NCI-H2107 (cell line): Measurements from ENCODE around the gene AICDA.
A peak's percentile ranks its signal among the peaks of the same experiment; 100 is the strongest.
"Not testable (repeated sequence)": the region's sequence is repeated elsewhere in the genome, so short reads cannot be mapped to it uniquely, and the experiment has no call there.

Experiments
- DNase-seq: peaks from one replicate; lab custom pipeline; 2025; lab: John Stamatoyannopoulos, UW

Gene AICDA

DNA sequence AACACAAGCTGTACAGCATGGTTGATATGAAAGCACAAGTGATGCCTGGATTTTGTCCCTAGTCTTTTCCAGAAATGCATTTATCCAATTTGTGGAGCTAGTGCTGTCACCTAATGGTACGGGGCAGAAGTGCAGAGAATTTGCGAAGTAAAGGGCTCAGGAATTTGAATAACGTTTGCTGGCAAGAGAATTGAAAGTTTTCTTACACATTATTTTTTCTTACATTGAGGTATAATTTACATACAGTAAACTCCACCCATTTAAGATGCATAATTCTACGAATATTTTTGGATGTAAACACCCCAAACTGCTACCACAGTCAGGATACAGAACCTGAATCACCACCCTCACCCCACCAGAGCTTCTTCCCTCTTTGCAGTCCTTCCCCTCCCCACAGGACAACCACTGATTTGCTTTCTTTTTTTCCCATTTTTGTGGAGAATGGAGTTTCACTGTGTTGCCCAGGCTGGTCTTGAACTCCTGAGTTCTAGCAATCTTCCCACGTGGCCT is 3.5 kb downstream of the AICDA start:
- peak; percentile 10 for DNase-seq

GRCh38 chr12:8606890-8607289 is 5.8 kb downstream of the AICDA start:
- no peak for DNase-seq

GRCh38 chr12:8605057-8605456 is 7.6 kb downstream of the AICDA start:
- no peak for DNase-seq

DNA sequence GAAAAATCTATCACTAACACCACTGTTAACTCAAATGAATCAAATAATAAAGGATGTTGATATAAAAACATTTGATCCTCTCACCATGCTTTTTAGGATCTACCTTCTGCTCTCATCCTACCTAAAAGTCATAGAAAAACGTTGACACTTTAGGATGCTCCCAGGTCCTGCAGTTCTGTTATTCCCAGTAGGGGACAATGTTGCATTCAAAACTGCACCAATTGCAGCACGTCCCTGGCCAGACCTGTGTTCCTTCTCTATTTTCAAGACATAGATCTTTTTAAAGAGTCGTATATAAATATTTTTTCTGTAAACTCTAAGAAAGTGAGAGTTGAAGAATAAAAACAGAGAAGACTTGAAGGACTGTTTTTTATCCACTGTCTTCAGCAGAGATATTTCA is 8.8 kb downstream of the AICDA start:
- DNase-seq, result no peak

DNA sequence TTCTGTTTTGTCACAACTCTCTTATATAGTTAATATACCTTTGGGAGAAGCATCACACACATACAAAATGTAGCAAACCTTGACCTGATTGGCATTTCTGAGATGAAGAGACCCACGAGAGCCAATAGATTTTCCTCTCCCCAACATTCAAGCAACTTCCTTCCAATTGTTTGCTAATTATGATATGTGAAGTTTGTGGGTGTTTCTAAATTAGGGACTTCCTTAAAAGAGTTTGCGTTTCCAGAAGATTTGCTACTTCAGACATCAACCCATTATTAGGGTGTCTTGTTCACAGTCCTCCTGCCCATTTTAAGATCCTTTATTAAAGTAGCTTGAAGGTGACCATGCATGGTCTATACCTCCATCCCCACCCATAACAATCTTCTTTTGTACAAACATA is 9.4 kb downstream of the AICDA start:
- no peak for DNase-seq

- DNase-seq, result no peak
Observed at GRCh38 chr12:8596561-8596960, 16.1 kb downstream of the AICDA start.

GRCh38 chr12:8594072-8594471 is 18.6 kb downstream of the AICDA start:
- no peak for DNase-seq

DNA sequence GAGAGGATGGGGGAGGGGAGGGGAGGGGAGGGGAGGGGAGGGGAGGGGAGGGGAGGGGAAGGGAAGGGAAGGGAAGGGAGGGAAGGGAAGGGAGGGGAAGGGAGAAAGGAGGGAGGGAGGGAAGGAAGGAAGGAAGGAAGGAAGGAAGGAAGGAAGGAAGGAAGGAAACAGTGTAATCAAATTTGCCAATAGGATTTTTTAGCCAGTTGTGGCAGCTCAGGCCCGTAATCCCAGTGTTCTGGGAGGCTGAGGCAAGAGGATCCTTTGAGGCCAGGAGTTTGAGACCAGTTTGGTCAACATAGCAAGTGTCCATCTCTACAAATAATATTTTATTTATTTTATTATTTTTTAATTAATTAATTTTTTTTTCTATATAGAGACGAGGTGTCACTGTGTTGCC is 19.4 kb downstream of the AICDA start:
- no peak for DNase-seq

- no peak for DNase-seq
Observed at GRCh38 chr12:8590842-8591545, 21.7 kb downstream of the AICDA start.

DNA sequence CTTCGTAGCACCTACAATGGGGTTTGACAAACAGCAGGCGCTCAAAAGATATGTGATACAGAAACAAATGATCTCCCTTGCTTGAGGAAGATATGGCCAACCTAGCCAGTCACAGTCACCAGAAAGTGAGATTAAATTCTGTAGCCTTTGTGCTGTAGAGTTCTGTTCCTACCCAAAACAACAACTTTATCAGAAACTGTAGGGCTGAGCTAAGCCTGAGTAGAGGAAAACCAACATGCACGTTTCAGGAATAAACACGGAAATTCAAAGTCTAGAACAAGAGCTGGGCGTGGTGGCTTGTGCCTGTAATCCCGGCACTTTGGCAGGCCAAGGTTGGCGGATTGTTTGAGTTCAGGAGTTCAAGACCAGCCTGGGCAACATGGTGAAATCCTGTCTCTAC is 23.0 kb downstream of the AICDA start:
- no peak for DNase-seq

DNA sequence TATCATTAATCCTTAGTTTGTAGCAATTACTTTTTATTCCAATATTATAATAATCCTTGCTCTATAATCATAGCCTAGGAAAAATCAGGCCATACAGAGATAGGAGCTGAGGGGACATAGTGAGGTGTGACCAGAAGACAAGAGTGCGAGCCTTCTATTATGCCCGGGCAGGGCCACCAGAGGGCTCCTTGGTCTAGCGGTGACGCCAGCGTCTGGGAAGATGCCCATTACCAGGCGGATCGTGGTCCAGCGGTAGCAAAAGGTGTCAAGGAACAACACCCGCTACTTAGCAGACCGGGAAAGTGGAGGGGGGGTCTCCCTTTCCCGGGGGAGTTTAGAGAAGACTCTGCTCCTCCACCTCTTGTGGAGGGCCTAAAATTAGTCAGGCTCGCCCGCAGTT is 28.2 kb downstream of the AICDA start:
- not testable (repeated sequence) for DNase-seq

DNA sequence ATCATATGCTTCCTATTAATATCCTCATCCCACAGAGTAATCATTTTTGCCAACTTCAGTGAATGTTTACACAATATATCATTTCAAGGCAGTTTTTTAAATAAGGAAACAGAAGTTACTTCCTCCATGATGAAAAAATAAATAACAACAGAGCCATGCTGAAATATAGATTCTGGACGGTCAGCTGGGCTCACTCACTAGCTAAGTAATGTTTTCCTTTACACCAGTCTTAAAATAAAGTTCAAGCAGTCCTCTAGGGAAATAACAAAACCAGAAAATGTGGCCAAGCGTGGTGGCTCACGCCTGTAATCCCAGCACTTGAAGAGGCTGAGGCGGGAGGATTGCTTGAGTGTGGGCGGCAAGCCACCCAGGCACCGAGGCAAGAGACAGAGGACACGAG is 28.7 kb downstream of the AICDA start:
- DNase-seq, result no peak

DNA sequence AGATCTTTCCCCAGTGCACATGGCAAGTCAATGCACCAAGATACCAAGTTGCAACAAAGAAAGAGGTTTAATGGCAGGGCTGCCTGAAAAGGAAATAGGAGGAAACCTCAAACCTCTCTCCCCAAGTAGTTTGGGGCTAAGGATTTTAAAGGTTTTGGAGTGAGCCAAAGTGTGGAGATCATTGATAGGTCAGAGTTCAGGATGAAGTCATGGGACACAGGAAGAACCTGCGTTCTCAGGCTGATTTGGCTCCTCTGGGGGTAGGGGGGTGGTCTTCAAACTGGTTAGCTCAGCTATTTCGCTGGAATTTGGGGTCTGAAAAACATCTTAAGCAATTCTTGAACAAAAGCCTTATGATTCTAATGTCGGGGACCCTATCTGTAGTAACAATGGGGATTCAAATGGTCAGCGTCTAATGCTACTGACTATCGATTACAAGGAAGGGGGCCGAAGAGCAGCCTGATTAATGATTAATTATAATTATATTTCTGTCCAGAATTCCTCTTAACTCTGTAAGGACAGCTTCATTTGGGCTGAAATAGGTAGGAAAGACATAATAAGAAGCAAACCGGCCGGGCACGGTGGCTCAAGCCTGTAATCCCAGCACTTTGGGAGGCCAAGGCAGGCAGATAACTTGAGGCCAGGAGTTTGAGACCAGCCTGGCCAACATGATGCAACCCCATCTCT is 31.4 kb downstream of the AICDA start:
- DNase-seq, result no peak

GRCh38 chr12:8577879-8578278 is 34.8 kb downstream of the AICDA start:
- DNase-seq, result no peak

- no peak for DNase-seq
Observed at GRCh38 chr12:8572507-8572906, 40.2 kb downstream of the AICDA start.

DNA sequence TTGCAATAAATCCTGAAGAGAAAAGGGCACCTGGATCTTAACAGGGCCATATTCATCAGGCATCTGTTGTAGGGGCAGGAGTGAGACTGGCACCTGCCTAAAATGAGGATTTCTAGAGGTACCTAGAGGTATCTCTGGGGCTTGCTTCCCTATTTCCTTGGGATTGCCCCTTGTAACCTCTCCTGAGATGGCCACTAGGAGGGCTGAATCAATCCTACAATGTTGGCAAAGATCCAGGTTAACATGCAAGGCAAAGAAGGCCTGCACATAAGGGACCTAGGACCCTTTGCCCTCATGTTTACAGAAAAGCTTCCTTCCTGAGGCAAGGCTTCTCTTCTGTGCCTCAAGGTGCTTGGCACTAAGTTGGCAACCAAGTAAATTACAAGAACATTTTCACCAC is 46.1 kb downstream of the AICDA start:
- no peak for DNase-seq

GRCh38 chr12:8566052-8566451 is 46.6 kb downstream of the AICDA start:
- not testable (repeated sequence) for DNase-seq

DNA sequence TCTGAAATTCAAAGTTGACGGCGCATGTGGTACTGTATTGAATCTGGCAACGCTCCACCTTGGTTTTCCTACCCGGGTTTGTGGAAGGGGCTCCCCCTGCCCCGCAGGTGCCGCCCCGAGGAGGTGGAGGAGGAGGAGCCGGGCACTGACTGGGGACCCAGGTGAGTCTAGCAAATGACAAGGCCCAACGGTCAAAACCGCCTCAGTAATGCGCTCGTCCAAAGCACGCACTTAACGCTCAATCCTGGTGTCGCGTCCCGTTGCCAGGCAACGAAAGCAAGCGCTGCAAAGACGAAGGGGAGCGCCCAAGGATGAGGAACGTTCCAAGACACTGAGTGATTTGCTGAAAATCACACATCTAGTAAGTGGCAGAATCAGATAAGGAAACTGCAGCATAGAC is 48.0 kb downstream of the AICDA start:
- no peak for DNase-seq

DNA sequence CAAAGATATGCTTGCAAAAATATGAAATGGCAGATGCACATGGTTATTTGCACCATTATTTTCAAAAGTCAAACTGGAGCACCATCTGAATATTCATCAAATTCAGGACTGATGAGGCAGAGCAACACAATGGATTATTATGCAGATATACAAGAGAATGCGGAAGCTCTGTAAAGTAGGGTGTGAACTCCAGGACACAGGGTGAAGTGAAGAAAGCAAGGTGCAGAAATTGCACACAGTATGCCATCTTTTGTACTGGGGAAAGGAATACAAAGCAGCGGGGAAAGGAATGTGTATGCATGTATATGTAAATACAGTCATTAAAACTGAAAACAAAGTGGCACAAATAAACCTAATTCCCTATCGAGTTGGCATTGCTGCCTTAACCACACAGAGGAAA is 49.3 kb downstream of the AICDA start:
- DNase-seq, result no peak

- DNase-seq, result no peak
Observed at GRCh38 chr12:8562310-8562709, 50.3 kb downstream of the AICDA start.

DNA sequence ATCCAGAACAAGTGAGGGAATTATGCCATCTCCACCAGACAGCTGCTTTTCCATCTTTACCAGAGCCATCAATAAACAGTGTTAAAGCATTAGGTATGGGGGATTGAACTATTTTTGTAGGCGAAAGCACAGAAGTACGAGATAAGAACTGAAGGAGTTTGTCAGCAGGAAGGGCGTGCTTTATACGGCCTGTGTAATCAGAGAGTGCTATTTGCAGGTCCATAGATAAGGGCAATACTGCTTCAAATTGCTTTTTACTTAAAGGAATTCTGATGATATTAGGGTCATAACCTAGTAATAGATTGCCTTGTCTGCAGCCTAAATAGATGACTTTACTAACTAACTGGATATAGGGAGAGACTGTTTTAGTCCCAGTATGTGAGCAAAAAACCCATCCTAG is 51.6 kb downstream of the AICDA start:
- DNase-seq, result no peak

DNA sequence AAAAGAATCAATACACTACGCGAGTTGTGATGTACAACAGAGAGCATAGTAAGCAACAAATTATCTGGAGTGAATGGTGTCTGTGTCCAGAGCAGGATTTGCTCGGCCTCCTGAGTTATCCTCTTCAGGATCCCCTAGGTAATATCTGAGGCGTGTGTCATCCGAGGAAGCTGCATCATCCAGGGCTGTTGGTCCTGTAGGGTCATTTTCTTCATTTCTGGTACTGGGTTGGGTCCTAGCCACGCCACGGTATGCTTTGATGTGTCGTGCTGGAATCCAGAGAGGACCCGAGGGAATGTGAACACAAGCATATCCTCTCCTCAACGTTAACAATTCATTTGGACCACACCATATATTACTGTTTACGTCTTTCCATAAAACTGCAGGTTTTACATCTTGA is 53.0 kb downstream of the AICDA start:
- DNase-seq, result no peak

GRCh38 chr12:8556531-8557097 is 56.0 kb downstream of the AICDA start:
- no peak for DNase-seq
